GM21825 (cell line): ENCODE data around the gene KRT27.
"Not testable (repeated sequence)": the region's sequence is repeated elsewhere in the genome, so short reads cannot be mapped to it uniquely, and the experiment has no call there.

Experiments
- ATAC-seq: cut with Tn5 transposase; IDR thresholded peaks from one replicate; pipeline ENCODE4 v1.9.1; 2021; ENCODE audit warnings: mild to moderate bottlenecking, moderate library complexity; ENCODE audit not compliant: unreplicated experiment

KRT27 gene

GRCh38 chr17:40760105-40761016 lies 22.0 kb downstream of the KRT27 start:
- no peak for ATAC-seq

GRCh38 chr17:40755231-40755630 lies 27.1 kb downstream of the KRT27 start, which contains the start of gene KRT25:
KRT25 (minus strand) TSS chr17:40755331; CDS start chr17:40755271, 60 bp downstream.
- ATAC-seq = no peak

GRCh38 chr17:40753804-40754203 lies 28.5 kb downstream of the KRT27 start:
- ATAC-seq = no peak

GRCh38 chr17:40751065-40751464 lies 31.3 kb downstream of the KRT27 start:
- no peak for ATAC-seq

- ATAC-seq = no peak
These were observed 32.0 kb downstream of the KRT27 start for GRCh38 chr17:40750391-40750790.

- not testable (repeated sequence) for ATAC-seq
These were observed 33.7 kb downstream of the KRT27 start for GRCh38 chr17:40748666-40749065.

- no peak for ATAC-seq
These were observed 43.8 kb downstream of the KRT27 start for GRCh38 chr17:40738553-40738952.

GRCh38 chr17:40735016-40735415 lies 47.3 kb downstream of the KRT27 start:
- ATAC-seq = no peak

- no peak for ATAC-seq
These were observed 48.3 kb downstream of the KRT27 start for GRCh38 chr17:40734018-40734417.

- no peak for ATAC-seq
These were observed 51.4 kb downstream of the KRT27 start for GRCh38 chr17:40730970-40731369.

- ATAC-seq = no peak
These were observed 54.7 kb downstream of the KRT27 start for GRCh38 chr17:40727447-40728231.

- ATAC-seq = no peak
These were observed 55.4 kb downstream of the KRT27 start for GRCh38 chr17:40726919-40727318.
